Right cardiac atrium (tissue), 5 donors: Measurements from ENCODE around the gene PTBP3. TPM values are rescaled to one million over a fixed set of nuclear protein-coding genes. Genes with fewer than 3 reads are reported as not detected.

Experiments
- ATAC-seq, 2 donors: fragments of 200-7000 bp; cut with Tn5 transposase; one replicate each; pipeline versions ENCODE4 v1.8.0 to v1.9.1; 2020; ENCODE audit warnings: moderate library complexity in 2 of 2, mild to moderate bottlenecking in 1 of 2
- DNase-seq, 3 donors: peaks; one replicate each; pipeline ENCODE4 v3.0.0-alpha.2; 2020
- H3K27ac ChIP-seq: one replicate; pipeline ENCODE4 v1.5.1; 2013; ENCODE audit warnings: mild to moderate bottlenecking, low read length, control low read depth, moderate library complexity
- H3K27me3 ChIP-seq: one replicate; pipeline ENCODE4 v1.6.1; 2013; ENCODE audit not compliant: control insufficient read depth, insufficient read depth
- H3K4me1 ChIP-seq: one replicate; pipeline ENCODE4 v1.6.1; 2013; ENCODE audit warnings: low read length; ENCODE audit not compliant: control insufficient read depth, insufficient read depth
- H3K4me3 ChIP-seq: one replicate; pipeline ENCODE4 v1.5.1; 2013; ENCODE audit warnings: low read length, control low read depth
- H3K9me3 ChIP-seq: one replicate; pipeline ENCODE4 v1.6.1; 2013; ENCODE audit warnings: low read length; ENCODE audit not compliant: control insufficient read depth
- WGBS: extraction: QIAGEN DNeasy Blood & Tissue Kit; methylation state at CpG from one replicate; pipeline ENCODE4 v1.1.7; 2013; 5-methylcytosine and 5-hydroxymethylcytosine counted together
- intact Hi-C, 4 donors: fragments of 100-400 bp; cut with DNase I; formaldehyde crosslinking; loops; one replicate each; pipeline versions ENCODE4 v1.11.0 to v1.14.0; 2022 to 2023
- polyA plus RNA-seq: library from polyadenylated mRNA; stranded (reverse); fragments of 200-250 nt; gene quantifications from one replicate; pipeline ENCODE4 v1.2.3, GENCODE V29; 2013
- total RNA-seq, 4 donors: library from RNA; stranded (reverse); fragmentation: NEBNext Ultra II Directional; extraction: Animal tissue kit (Norgen Biotek cat#: 25700); gene quantifications; one replicate each; pipeline ENCODE4 v1.2.1, GENCODE V29; 2021
- donor health status: healthy with polysubstance abuse.
- donor health status: DM: no; HTN: yes; CAD: no.
- donor health status: DM: no; HTN: no; CAD: no.
- donor health status: DM: no; HTN: yes; CAD: no; lungs with severe emphysema.
- donor health status: DM: yes; HTN: yes; CAD: no.

The PTBP3 gene
- total and polyA plus RNA-seq, 5 donors: 4.4 to 19.6 (median 17.0) TPM

DNA sequence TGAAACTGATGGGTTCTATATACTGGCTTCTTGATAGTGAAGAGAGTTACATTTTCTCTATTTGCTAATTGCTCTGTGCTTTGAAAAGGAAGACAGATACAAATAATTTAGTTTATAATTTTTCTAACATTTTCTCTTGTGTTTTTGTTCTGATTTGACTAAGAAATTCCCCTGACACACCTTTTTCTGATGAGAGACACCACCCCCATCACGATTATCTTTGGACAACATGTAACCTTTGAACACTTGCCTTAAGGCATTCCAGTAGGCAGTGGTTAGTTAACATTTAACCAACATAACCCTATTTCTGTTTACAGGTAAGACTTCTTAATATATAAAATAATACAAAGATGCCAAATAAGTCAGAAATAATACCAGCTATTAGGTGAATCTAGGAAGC, 4.1 kb upstream of the PTBP3 start:
- no peak overlapping the region for H3K4me3 ChIP-seq
- intact Hi-C loops: loop anchor here in 1 of 4 donors (10.0 kb wide), 1 partner anchor 243 kb away; no protein-coding TSS in a partner anchor
- no peak for DNase-seq
- no peaks in the 10 kb centered on the region for H3K9me3 ChIP-seq
- no peak for ATAC-seq
- H3K27me3 ChIP-seq: no peaks in the 10 kb centered on the region
- H3K27ac ChIP-seq: no peak overlapping the region
- no peaks in the 10 kb centered on the region for H3K4me1 ChIP-seq
- WGBS: 62% methylated on average over 1 of the region's 1 CpG

- intact Hi-C loops: loop anchor here in 1 of 4 donors (10.0 kb wide), 1 partner anchor 240 kb away; no protein-coding TSS in a partner anchor
- no peaks in the 10 kb centered on the region for H3K4me1 ChIP-seq
- no peak overlapping the region for H3K27ac ChIP-seq
- ATAC-seq: no peak
- 19% methylated on average over 8 of the region's 8 CpGs for WGBS
- no peaks in the 10 kb centered on the region for H3K9me3 ChIP-seq
- DNase-seq: peak in 2 of 3 donors; percentile 23 to 64
- H3K4me3 ChIP-seq: peak overlapping the region; percentile 93
- no peaks in the 10 kb centered on the region for H3K27me3 ChIP-seq
Measured at GRCh38 chr9:112334432-112334841, 1.0 kb upstream of the PTBP3 start.

- WGBS: under 1% methylated on average over 72 of the region's 72 CpGs
- no peaks in the 10 kb centered on the region for H3K27me3 ChIP-seq
- peak overlapping the region; percentile 100 for H3K27ac ChIP-seq
- intact Hi-C loops: loop anchor here in 1 of 4 donors (10.0 kb wide), 1 partner anchor 239 kb away; no protein-coding TSS in a partner anchor
- DNase-seq (peak; percentile 95 to 99 (median 98)), ATAC-seq (peak; percentile 97)
- no peaks in the 10 kb centered on the region for H3K9me3 ChIP-seq
- no peaks in the 10 kb centered on the region for H3K4me1 ChIP-seq
- peak overlapping the region; percentile 93 for H3K4me3 ChIP-seq
Measured at GRCh38 chr9:112333639-112334431, 416 bp upstream of the PTBP3 start.

DNA sequence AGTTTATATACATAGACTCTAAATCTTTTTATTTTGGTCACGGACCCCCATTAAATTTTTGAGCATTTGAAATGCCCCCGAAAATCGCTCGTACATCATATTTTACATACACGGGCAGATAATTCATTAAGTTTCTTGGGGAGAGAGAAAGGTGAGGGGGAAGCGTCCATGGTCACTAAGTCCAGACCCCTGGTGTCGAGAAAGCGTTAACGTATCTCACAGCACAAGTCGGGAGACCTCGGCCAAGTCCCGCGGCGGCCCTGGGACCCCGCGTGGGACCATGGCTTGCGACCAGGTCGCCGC, 794 bp downstream of the PTBP3 start:
- H3K4me1 ChIP-seq: peaks cover 2% of the 10 kb centered on the region
- H3K27ac ChIP-seq: peak overlapping the region; percentile 100
- intact Hi-C loops: loop anchor here in 1 of 4 donors (10.0 kb wide), 1 partner anchor 238 kb away; no protein-coding TSS in a partner anchor
- ATAC-seq: no peak
- no peaks in the 10 kb centered on the region for H3K27me3 ChIP-seq
- peak overlapping the region; percentile 93 for H3K4me3 ChIP-seq
- H3K9me3 ChIP-seq: no peaks in the 10 kb centered on the region
- DNase-seq: no peak
- WGBS: under 1% methylated on average over 19 of the region's 19 CpGs

- no peaks in the 10 kb centered on the region for H3K27me3 ChIP-seq
- H3K9me3 ChIP-seq: no peaks in the 10 kb centered on the region
- ATAC-seq: no peak
- 11% methylated on average over 4 of the region's 4 CpGs for WGBS
- peaks cover 2% of the 10 kb centered on the region for H3K4me1 ChIP-seq
- intact Hi-C loops: loop anchor here in 1 of 4 donors (10.0 kb wide), 1 partner anchor 237 kb away; no protein-coding TSS in a partner anchor
- no peak overlapping the region for H3K27ac ChIP-seq
- peak overlapping the region; percentile 93 for H3K4me3 ChIP-seq
- DNase-seq: no peak
Measured at GRCh38 chr9:112332214-112332613, 1.2 kb downstream of the PTBP3 start.

- Histone ChIP-seq H3K9me3 (no peaks in the 10 kb centered on the region), H3K4me1 (peaks cover 2% of the 10 kb centered on the region), H3K27ac (no peak overlapping the region), H3K4me3 (peak overlapping the region; percentile 93), H3K27me3 (no peaks in the 10 kb centered on the region)
- 69% methylated on average over 4 of the region's 4 CpGs for WGBS
- intact Hi-C loops: loop anchor here in 1 of 4 donors (10.0 kb wide), 1 partner anchor 237 kb away; no protein-coding TSS in a partner anchor
- no peak for ATAC-seq
- no peak for DNase-seq
Measured at GRCh38 chr9:112331674-112331952, 1.8 kb downstream of the PTBP3 start.

DNA sequence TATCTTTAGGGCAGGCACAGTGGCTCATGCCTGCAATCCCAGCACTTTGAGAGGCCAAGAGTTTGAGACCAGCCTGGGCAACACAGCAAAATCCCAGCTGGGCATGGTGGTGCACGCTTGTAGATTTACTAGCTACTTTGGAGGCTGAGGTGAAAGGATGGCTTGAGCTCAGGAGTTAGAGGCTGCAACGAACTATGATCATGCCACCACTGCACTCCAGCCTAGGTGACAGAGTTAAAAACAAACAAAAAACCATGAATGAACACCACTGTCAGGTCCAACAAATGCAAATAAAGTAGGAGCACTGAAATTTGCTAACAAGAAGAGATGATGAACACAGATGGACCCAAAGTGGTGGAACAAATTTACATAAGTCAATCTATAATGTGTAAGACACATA, 4.9 kb downstream of the PTBP3 start:
- WGBS: 92% methylated on average over 2 of the region's 2 CpGs
- ATAC-seq (no peak), DNase-seq (no peak)
- Histone ChIP-seq H3K27ac (no peak overlapping the region), H3K4me3 (no peak overlapping the region), H3K27me3 (no peaks in the 10 kb centered on the region), H3K9me3 (no peaks in the 10 kb centered on the region), H3K4me1 (peaks cover 2% of the 10 kb centered on the region)
- intact Hi-C loops: no loop called here

DNA sequence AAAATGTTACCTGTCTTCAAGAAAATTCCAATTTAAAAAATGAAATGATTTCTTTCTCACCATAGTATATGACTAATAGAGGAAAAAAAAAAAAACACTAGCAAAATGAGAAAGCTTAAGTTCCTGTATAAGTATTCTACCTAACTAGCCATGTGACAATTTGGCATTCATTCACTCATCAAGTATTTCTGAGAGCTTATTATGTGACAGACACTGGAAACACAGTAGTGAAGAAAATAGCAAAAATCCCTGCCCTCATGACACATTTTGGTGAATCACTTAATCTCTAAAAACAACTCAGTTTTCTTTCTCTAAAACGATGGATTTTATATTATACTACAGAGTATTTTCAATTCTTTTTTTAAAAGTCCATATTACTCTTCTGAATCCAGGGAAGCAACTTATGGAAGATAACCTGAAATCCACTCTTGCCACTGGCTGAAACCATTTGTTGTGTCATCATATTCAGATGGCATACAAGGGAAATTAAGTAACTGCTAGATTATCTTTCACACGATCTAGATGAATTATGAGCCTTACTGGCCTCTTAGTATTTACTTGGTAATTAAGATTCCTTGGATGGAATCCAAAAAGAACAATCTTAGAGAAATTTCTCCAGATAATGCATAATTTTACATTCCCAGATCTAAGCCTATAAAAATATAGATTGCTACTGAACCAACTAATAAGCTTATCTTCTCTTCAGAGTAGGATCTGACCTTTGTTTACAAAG, 5.5 kb downstream of the PTBP3 start:
- Histone ChIP-seq H3K4me3 (no peak overlapping the region), H3K9me3 (no peaks in the 10 kb centered on the region), H3K4me1 (peaks cover 2% of the 10 kb centered on the region), H3K27me3 (no peaks in the 10 kb centered on the region), H3K27ac (no peak overlapping the region)
- intact Hi-C loops: no loop called here
- DNase-seq (no peak), ATAC-seq (no peak)
- 61% methylated on average over 2 of the region's 2 CpGs for WGBS

- H3K4me3 ChIP-seq: no peak overlapping the region
- no peaks in the 10 kb centered on the region for H3K27me3 ChIP-seq
- WGBS: 49% methylated on average over 3 of the region's 3 CpGs
- no peak overlapping the region for H3K27ac ChIP-seq
- intact Hi-C loops: no loop called here
- no peak for ATAC-seq
- H3K9me3 ChIP-seq: no peaks in the 10 kb centered on the region
- DNase-seq: no peak
- peaks cover 2% of the 10 kb centered on the region for H3K4me1 ChIP-seq
Measured at GRCh38 chr9:112326194-112326593, 7.2 kb downstream of the PTBP3 start.

GRCh38 chr9:112325600-112325999, 7.8 kb downstream of the PTBP3 start:
- Histone ChIP-seq H3K27ac (no peak overlapping the region), H3K4me1 (peaks cover 2% of the 10 kb centered on the region), H3K9me3 (no peaks in the 10 kb centered on the region), H3K27me3 (no peaks in the 10 kb centered on the region), H3K4me3 (no peak overlapping the region)
- intact Hi-C loops: no loop called here
- 92% methylated on average over 8 of the region's 8 CpGs for WGBS
- DNase-seq (no peak), ATAC-seq (no peak)

GRCh38 chr9:112325127-112325526, 8.3 kb downstream of the PTBP3 start:
- H3K4me3 ChIP-seq: no peak overlapping the region
- no peak for DNase-seq
- intact Hi-C loops: no loop called here
- no peak for ATAC-seq
- no peak overlapping the region for H3K27ac ChIP-seq
- peaks cover 2% of the 10 kb centered on the region for H3K4me1 ChIP-seq
- WGBS: 91% methylated on average over 10 of the region's 10 CpGs
- H3K9me3 ChIP-seq: no peaks in the 10 kb centered on the region
- no peaks in the 10 kb centered on the region for H3K27me3 ChIP-seq
